ENCODE data around the gene ISYNA1. TPM values are rescaled to one million over a fixed set of nuclear protein-coding genes. Genes with fewer than 3 reads are reported as not detected.

The ISYNA1 gene
- total RNA-seq, 1 donor from 2014 or later = 208 TPM

DNA sequence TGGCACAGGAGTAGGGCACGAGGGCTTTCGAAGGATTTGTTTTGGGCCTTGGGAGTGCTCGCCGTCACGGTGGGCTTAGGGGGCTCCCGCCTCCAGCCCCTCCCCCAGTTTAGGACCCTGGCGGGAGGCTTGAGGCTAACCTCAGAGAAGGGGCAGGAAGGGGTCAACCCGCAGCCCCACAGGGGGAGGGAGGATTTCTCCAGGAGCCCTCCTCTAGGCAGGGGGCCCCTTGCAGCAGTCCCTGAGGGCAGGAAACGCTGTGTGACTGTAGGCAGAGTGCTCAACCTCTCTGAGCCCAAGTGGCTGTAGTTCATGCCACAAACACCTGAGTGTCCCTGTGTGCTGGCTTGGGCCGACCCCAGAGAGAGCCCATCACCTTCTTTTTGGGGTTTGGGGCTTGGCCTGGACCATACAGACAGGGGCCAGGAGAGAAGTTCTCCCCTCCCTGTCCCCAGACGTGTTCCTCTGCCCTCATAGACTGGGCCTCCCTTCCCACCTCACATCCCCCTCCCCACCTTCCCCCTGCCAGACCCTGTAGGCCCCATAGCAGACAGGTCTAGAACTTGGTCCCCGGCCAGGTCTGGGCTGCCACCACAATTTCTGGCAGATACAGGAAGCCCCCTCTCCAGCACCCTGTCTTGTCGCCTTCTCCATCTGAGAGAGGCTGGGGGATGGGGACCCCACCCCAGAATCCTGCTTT is 8.1 kb downstream of the ISYNA1 start:
- H3K27ac Mint-ChIP-seq (ENCODE audit: unreplicated experiment) = no peak overlapping the region
- H3K4me3 Mint-ChIP-seq (ENCODE audit: unreplicated experiment) = peak overlapping the region; percentile 46
- peaks cover 22% of the 10 kb centered on the region for H3K4me1 Mint-ChIP-seq (ENCODE audit: low read depth)
- DNase-seq (ENCODE audit: low spot score) = no peak
- no peaks in the 10 kb centered on the region for H3K27me3 Mint-ChIP-seq (ENCODE audit: low read depth)
- no peaks in the 10 kb centered on the region for H3K9me3 Mint-ChIP-seq (ENCODE audit: low read depth)
- H3K36me3 Mint-ChIP-seq (ENCODE audit: low read depth) = no peaks in the 10 kb centered on the region
- TF ChIP-seq, protein P1, sequence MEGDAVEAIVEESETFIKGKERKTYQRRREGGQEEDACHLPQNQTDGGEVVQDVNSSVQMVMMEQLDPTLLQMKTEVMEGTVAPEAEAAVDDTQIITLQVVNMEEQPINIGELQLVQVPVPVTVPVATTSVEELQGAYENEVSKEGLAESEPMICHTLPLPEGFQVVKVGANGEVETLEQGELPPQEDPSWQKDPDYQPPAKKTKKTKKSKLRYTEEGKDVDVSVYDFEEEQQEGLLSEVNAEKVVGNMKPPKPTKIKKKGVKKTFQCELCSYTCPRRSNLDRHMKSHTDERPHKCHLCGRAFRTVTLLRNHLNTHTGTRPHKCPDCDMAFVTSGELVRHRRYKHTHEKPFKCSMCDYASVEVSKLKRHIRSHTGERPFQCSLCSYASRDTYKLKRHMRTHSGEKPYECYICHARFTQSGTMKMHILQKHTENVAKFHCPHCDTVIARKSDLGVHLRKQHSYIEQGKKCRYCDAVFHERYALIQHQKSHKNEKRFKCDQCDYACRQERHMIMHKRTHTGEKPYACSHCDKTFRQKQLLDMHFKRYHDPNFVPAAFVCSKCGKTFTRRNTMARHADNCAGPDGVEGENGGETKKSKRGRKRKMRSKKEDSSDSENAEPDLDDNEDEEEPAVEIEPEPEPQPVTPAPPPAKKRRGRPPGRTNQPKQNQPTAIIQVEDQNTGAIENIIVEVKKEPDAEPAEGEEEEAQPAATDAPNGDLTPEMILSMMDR (IDR thresholded peaks at IDR 0.05) = no peak

DNA sequence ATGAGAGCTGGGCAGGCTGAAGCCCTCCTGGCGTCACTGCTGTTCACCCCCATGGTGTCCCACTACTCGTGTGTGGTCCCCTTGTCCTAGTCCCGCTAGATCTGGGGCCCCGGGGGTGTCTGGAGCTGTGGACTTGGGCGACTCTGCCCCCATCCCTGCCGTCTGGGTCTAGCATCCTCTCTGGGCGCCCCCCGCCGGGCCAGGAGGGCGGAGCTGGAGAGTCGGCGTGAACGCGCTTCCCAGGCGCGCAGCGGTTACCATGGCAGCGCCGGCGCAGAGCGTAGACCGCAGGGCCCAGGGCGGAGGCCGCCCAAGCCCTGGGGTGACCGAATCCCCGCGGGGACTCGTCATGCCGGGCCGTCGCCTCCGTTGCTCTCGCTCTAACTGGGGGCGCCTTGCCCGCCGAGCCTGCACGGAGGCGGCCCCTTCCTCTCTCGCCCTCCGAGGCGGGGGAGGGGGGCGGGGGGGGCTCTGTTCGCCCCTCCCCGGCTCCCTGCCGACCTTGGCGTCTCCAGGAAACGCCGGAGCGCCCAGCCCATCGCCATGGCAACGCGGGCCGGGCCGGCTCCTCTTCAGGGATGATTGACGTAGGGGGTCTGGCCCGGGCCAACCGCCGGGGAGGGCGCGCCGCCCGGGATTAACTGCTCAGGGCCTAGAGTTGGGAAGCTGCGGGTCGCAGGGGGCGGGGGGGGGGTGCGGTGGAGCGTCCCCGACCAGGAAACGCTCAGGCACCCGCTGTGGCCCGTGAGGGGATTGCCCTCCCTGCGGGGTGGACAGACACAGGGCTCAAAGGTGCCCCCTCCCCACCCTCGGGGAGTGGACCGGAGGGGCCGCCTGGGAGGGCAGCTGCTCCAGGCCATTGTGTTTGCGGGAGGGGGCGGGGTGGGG is 8.9 kb downstream of the ISYNA1 start:
- Mint-ChIP-seq H3K36me3 (ENCODE audit: low read depth) (no peaks in the 10 kb centered on the region), H3K4me1 (ENCODE audit: low read depth) (peaks cover 16% of the 10 kb centered on the region), H3K27ac (ENCODE audit: unreplicated experiment) (peak overlapping the region; percentile 17), H3K27me3 (ENCODE audit: low read depth) (no peaks in the 10 kb centered on the region), H3K9me3 (ENCODE audit: low read depth) (no peaks in the 10 kb centered on the region), H3K4me3 (ENCODE audit: unreplicated experiment) (peak overlapping the region; percentile 22)
- TF ChIP-seq, protein P1 (IDR thresholded peaks at IDR 0.05) = peak; percentile 33
- no peak for DNase-seq (ENCODE audit: low spot score)

DNA sequence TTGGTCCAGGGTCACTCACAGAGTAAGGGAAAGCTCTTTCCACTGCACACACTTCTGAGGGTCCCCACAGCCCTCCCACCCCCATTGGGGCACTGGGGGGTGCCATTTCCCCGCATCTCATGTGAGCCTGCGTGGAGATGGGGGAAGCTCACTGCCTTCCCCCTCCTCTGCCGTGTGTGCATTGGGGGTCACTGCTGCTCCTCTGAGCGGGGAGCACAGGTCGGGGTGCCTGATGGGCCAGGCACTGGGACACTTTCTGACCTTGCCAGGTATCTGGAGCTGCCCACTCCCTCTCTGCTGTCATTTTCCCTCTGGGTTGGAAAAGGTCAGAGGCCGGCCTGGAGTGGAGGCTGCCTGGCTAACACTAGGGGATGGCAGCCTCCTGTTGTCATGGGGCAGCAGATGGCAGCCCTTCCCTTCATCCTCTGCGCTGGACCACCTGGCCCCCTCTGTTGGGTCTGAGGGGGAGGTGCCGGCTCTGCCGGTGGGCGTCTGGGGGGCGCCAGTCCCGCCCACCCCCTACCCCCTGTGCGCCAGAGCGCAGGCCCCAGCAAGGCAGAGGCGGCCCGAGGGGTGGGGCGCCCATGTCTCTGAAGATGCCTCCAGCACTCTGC is 9.7 kb downstream of the ISYNA1 start:
- Mint-ChIP-seq H3K27me3 (ENCODE audit: low read depth) (no peaks in the 10 kb centered on the region), H3K27ac (ENCODE audit: unreplicated experiment) (peak overlapping the region; percentile 17), H3K9me3 (ENCODE audit: low read depth) (no peaks in the 10 kb centered on the region), H3K4me1 (ENCODE audit: low read depth) (peaks cover 17% of the 10 kb centered on the region), H3K36me3 (ENCODE audit: low read depth) (no peaks in the 10 kb centered on the region), H3K4me3 (ENCODE audit: unreplicated experiment) (no peak overlapping the region)
- no peak for DNase-seq (ENCODE audit: low spot score)
- TF ChIP-seq, protein P1 (IDR thresholded peaks at IDR 0.05) = no peak

DNA sequence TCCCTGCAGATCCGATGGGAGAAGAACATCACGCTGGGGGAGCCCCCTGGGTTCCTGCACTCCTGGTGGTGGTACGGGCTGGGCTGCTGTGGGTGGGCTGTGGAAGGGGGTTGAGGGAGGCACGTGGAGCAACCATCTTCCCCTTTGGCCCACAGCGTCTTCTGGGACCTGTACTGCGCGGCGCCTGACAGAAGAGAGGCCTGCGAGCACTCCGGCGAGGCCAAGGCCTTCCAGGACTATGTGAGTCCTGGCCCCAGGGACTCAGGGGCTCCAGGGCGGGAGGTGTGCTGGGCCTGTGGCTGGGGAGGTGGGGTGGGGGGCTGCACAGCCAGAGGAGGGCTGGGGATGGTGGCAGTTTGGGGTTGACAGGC is 10.2 kb downstream of the ISYNA1 start:
- TF ChIP-seq, protein P1 (IDR thresholded peaks at IDR 0.05) = no peak

DNA sequence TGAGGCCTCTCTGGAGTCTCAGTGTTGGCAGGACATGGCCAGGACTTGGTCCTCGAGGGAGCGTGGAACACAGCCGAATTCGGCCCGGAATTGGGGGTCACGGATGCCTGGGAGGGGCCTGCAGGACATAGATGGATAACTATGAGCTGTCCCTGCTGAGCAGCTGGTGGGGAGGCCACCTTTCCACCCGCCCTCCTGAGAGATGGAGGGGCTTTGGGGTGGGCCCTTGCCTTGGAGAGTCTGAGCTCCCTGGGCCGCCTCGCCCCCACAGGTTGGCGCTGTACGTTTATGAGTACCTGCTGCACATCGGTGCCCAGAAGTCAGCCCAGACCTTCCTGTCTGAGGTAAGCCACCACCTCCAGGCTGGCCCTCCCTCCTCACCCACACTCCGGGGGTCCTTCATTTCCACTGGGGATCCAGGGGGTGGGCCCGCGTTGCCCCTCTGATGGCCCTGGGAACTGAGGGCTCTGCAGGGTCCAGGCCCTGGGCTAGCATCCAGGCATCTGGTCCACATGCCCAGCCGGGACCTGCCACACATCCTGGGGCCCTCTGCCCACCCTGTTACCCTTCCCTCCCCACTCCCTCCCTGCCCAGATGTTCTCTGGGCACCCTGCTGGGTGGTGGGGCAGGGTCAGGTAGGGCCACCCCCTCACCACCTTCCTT is 10.7 kb downstream of the ISYNA1 start:
- Mint-ChIP-seq H3K27me3 (ENCODE audit: low read depth) (no peaks in the 10 kb centered on the region), H3K36me3 (ENCODE audit: low read depth) (no peaks in the 10 kb centered on the region), H3K4me1 (ENCODE audit: low read depth) (peaks cover 17% of the 10 kb centered on the region), H3K27ac (ENCODE audit: unreplicated experiment) (no peak overlapping the region), H3K9me3 (ENCODE audit: low read depth) (no peaks in the 10 kb centered on the region), H3K4me3 (ENCODE audit: unreplicated experiment) (no peak overlapping the region)
- TF ChIP-seq, protein P1 (IDR thresholded peaks at IDR 0.05) = no peak
- no peak for DNase-seq (ENCODE audit: low spot score)

More for the DNA sequence above, 10.2 kb downstream of the ISYNA1 start:
- Mint-ChIP-seq H3K4me1 (ENCODE audit: low read depth) (peaks cover 17% of the 10 kb centered on the region), H3K27me3 (ENCODE audit: low read depth) (no peaks in the 10 kb centered on the region), H3K27ac (ENCODE audit: unreplicated experiment) (no peak overlapping the region), H3K9me3 (ENCODE audit: low read depth) (no peaks in the 10 kb centered on the region), H3K4me3 (ENCODE audit: unreplicated experiment) (no peak overlapping the region), H3K36me3 (ENCODE audit: low read depth) (no peaks in the 10 kb centered on the region)
- no peak for DNase-seq (ENCODE audit: low spot score)

Data from chondrocyte (in vitro differentiated cells).